ENCODE measurements around the gene EGF.
A peak's percentile ranks its signal among the peaks of the same experiment; 100 is the strongest.

EGF gene

DNA sequence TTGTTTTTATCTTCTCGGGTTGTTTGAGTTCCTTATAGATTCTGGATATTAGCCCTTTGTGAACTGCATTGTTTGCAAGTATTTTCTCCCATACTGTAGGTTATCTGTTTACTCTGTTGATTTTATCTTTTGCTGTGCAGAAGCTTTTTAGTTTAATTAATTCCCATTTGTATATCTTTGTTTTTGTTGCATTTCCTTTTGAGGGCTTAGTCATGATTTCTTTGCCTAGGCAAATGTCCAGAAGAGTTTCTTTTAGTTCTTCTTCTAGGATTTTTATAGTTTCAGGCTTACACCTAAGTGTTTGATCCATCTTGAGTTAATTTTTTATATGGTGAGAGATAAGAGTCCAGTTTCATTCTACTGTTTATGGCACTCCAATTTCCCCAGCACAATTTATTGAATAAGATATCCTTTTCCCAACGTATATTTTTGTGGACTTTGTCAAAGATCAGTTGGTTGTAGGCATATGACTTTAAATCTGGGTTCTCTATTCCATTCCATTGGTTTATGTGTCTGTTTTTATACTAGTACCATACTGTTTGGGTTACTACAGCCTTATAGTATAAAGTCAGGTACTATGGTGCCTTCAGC, 54.3 kb downstream of the EGF start:
- no peak for DNase-seq

DNA sequence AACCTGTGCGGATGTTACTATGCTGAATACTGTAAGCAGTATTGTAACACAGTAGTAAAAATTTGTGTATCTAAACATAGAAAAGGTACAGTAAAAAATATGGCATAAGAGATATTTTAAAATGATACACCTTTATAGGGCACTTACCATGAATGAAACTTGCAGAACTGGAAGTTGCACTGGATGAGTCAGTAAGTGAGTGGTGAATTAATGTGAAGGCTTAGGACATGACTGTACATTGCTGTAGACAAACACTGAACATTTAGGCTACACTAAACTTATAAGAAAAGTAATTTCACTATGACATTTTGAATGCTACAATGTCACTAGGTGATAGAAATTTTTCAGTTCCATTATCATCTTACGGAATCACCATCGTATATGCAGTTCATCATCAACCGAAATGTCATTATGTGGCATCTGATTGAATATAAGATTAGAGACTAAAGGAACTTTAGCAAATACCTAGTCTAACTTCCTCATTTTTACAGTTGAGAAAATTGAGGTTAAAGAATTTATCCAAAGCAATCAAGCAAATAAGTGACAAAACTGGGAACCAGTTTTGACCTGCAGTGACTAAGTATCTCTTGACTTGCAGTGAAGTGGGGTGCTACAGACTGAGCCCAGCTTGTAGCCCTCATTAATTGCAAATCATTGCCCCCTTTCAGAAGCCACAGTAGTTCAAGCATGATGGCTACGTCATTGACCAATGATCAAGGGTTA, 55.3 kb downstream of the EGF start:
- DNase-seq: no peak

DNA sequence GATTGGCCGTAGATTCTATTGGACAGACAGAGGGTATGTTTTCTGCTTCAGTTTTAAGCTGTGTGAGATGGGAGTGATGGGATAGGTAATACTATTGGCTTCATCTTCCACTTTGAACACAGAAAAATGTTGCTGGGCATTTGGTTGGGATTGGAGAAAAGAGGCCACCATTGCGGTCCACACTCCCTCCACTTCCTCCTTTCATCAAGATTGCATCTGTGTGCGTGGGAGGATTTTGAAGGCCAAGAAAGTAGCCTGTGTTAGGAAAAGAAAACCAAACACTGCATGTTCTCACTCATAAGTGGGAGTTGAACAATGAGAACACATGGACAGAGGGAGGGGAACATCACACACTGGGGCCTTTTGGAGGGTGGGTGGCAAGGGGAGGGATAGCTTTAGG, 56.4 kb downstream of the EGF start:
- peak; percentile 52 to 63 for DNase-seq

DNA sequence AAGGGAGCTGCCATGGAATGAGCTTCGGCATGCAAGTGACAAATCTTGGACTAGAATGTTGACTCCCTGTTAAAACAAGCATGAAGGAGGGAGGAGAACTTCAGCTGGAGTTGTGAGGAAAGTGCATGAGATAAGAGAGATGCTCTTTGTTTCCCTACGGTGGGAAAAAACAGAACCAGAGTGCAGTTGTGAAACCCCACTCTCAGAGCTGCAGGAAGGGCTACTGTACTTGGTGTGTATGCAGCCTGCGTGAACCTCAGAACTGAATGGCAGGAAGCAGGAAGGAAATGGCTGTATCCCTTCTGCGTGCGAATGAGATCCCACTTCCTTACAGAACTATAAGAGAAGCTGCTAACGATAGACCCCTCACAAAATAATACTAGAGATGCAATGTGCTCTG, 57.2 kb downstream of the EGF start:
- peak; percentile 37 to 45 for DNase-seq

DNA sequence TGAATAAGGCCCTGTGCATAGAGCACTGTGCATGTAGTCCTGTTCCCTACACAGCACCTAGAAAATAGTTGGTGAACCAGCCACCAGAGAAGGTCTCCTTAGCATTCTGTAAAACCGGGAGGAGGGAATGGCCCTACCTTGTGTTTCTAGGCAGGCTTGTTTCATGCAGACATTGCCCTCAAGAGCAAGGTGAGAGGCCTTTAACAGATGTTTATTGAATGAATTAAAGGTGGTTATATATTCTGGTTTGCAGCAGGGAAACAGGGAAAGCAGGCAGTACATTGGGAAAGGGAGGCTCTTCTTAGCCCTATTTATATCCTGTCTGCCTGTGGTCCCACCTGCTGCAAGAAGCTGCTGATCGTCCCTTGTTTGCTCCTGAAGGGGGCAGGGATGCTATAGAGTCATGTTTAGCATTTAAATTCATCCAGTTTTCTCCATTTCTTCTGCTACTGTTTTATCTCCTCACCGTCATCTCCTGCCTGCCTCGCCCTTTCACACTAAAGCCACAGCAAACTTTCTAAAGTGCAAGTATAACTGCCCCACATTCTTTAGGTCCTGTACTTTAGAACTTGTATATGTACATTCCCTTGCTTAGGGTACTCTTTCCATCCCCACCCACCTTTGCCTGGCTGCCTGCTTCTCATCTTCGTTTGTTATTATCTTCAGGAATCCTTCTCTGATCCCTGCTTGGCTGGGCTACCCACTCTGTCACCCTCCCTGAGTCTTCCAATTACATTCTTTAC, 60.3 kb downstream of the EGF start:
- DNase-seq: no peak

DNA sequence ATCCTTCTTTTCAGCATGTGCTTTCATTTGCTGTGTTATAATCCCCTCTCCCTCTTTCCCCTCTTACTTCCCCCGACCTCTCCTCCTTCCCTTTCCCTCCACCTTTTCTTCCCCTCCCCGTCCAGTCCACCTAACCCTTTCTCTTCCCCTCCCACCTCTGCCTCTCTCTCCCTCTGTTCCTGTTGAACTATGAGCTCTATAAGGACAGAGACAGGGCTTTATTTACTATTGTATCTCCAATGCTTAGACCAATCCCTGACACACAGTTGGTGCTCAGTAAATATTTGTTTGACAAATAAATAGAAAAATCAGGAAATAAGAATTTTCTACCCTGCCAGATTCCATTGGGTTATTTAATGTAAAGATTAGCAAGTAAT, 60.8 kb downstream of the EGF start:
- no peak for DNase-seq

DNA sequence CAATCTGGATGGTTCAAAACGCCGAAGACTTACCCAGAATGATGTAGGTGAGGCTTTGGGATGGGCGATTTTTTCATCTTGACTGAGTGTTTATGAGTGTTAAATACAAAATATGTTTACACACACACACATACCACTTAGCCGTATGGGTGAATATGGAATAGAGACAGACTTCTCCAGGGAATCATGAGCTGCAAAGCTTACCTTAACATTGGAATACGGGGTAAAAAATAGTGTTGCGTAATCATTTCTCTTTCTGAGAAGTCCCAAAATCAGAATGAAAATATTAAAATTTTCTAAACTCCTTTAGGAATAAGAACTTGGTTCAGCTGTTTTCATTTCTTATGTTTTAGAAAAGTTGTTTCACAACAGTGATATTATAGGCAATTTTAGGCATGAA, 63.5 kb downstream of the EGF start:
- DNase-seq: no peak

DNA sequence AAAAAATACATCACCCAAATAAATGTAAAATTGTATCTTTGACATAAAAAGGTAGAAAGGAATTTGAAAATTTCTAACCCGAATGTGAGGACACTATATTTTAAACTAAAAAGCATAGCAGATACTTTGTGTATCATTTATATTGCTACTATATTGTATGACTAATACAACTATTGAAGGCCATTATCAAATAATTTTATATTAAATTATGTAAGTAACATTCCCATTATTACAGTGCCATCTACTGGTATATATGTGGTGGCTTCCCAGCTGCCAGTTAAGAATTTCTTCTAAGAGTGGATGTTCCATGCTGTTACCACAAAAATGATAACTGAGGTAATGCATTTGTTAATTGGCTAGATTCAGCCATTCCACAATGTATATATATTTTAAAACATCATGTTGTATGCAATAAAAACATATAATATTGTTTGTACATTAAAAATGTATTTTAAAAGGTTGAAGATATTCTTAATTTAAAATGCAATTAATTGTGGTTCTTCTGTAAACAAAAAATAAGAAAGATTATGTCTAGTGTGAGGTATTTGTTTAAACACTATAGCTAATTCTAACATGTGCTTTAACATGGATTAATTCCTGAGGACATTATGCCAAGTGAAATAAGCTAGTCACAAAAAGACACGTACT, 65.3 kb downstream of the EGF start:
- peak; percentile 39 to 59 for DNase-seq

DNA sequence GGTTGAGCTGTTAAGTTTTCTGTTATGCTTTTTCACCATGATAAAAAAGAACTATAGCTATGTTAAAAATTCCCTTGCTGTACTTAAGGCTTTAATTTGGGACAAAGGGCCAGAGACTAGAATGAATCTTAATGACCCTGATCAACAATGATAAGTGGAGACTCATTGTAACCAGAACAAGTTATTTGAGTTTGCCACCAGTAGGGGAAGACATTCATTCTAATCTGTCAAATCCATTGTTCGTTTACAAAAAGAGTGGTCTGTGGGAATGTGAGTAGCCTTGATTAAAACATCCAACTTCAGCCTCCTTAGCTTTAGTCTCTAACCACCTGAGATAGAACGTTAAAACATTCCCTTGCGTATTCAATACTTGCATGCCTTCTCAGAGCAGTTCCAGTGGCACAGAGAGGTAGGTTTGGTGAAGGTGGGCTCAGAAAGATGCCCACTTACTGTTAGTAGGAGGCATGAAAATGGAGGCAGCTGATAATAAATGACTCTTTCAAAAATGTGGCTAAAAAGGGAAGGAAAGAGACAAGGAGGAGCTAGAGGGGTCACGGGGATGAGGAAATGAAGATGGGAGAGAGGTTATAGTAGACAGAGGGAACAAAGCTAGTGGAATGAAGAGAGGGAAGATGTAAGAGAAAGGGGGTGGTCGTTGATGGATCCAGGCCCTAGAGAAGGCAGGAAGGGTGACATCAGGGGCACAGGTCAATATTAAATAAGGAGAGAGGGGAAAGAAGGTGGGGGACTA, 66.2 kb downstream of the EGF start:
- peak in 1 of 2 donors; percentile 30 for DNase-seq

DNA sequence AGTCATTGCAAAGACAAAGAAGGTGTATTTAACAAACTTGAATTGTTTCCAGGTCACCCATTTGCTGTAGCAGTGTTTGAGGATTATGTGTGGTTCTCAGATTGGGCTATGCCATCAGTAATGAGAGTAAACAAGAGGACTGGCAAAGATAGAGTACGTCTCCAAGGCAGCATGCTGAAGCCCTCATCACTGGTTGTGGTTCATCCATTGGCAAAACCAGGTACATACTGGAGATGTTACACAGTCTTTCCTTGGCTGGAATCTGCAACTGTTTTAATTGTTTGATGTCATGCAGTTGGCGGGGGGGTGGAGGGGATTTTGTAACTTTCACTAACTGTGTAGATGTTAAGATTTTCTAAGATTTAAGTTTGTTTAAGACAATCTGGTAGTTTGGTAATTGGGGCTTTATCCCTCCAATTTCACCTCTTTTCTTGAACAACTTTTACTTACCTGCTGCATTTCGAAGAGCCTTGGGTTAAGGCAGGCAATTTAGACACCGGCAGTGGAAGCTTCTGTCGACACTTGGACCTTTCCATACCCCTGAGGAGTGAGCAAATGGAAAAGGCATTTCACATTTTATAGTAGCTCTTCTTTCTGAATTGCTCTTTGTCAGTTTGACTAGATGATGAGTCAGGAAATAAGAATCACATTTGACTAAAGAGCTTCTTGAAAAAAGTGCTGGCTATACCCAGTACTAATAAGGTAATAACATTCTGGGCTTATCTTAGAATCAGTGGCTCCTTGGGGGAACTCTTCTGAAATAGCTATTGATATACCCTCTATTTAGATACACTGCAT, 67.4 kb downstream of the EGF start:
- DNase-seq: no peak

DNA sequence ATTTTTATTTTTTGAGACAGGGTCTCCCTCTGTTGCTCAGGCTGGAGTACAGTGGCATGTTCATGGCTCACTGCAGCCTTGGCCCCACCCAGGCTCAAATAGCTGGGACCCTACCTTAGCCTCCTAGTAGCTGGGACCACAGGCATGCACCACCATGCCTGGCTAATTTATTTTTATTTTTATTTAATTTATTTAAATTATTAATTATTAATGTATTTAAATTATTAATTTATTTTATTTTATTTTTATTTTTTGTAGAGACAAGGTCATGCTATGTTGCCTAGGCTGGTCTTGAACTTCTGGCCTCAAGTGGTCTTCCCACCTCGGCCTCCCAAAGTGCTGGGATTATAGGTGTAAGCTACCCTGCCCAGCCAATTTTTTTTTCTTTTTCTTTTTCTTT, 69.3 kb downstream of the EGF start:
- DNase-seq: no peak

DNA sequence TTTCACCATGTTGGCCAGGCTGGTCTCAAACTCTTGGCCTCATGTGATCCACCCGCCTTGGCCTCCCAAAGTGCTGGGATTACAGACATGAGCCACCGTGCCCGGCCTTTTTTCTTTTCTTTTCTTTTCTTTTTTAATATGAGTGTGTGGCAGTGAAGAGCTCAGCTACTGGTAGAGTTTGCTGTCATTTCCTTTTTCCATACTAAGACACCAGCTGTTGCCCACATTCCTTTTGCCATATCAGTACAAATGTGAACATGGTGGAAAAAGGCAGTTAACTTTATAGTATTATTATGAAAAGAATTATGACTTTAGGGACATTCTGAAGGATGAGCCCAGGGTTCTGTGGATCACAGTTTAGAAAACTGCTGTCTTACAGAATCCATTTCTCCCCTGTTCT, 69.8 kb downstream of the EGF start:
- DNase-seq: no peak

DNA sequence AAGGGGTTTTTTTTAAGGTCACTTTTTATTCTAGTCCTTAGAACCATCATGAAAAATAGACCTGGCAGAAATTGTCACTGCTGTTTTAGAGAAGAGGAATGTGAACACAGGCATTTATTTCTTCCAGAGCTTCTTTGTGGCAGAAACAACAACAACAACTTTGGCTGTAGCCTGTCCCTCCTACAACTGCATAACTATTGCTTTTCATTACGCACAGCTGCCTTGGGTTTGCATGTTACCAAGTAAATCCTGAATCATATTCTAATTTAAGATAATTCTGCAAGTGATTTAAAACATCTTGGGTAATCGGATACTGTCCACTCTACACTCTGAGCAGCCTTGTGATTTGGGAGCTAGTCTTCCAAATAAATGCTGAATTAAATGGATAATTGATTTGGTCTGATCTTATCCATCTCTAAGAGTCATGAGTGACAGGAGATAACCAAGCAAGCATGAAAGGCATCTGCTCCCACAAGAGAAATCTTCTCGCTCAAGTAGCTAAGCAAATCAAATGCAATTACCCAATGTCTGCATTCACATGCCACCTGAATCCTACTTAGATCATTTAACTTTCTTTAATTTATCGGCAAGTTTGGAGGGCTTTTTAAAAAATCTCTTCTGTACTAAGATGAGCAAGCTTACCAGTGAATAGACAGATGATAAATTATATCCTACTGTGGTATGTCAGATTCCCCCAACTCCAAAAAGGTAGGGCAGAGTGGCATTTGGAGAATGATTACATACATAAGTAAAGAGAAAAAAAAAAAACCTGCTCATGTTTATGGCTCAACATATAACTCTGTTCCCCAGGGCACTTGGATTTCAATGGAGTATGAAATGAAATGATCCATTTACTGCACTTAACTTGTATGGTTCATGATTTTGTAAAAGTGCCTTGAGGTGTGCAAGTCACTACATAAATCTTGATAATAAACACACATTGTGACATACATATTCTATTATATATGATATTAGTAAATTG, 73.6 kb downstream of the EGF start:
- DNase-seq: no peak

DNA sequence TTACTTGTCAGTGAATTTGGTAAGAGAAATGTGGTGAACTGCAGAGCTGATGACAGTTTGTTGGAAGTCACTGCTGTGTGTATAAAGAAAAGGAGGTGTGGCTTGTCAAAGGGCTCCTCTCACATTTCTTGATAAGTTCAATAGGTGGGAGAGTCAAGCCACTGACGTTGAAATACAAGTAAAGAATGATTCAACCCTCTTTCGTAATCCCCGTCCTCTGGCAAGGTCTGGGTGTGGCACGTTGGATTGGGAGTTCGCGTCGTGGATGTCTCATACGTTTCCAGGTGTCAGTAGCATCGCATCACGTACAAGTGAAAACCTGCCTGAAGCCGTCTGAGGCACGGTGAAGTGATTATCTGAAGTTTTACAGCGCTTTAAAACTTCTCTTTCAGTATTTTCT, 76.4 kb downstream of the EGF start:
- DNase-seq: no peak

DNA sequence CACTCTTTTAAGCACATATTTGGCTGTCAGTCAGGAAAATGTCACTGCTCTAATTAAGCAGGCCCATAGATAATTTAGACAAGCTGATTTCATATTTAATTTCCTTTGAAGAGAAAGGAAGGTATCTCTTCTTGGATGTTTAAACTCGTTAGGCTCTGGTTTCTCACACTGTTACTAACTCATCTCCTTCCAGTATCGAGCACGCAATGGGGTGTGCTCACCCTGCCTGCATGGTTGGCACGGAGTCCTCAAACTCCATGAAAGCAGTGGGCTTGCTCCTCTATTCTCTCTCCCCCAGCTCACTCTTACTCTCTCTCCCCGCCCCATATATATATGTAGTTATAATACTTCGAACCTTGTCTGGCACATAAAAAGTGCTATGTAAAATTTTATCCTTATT, 76.9 kb downstream of the EGF start:
- DNase-seq: no peak

DNA sequence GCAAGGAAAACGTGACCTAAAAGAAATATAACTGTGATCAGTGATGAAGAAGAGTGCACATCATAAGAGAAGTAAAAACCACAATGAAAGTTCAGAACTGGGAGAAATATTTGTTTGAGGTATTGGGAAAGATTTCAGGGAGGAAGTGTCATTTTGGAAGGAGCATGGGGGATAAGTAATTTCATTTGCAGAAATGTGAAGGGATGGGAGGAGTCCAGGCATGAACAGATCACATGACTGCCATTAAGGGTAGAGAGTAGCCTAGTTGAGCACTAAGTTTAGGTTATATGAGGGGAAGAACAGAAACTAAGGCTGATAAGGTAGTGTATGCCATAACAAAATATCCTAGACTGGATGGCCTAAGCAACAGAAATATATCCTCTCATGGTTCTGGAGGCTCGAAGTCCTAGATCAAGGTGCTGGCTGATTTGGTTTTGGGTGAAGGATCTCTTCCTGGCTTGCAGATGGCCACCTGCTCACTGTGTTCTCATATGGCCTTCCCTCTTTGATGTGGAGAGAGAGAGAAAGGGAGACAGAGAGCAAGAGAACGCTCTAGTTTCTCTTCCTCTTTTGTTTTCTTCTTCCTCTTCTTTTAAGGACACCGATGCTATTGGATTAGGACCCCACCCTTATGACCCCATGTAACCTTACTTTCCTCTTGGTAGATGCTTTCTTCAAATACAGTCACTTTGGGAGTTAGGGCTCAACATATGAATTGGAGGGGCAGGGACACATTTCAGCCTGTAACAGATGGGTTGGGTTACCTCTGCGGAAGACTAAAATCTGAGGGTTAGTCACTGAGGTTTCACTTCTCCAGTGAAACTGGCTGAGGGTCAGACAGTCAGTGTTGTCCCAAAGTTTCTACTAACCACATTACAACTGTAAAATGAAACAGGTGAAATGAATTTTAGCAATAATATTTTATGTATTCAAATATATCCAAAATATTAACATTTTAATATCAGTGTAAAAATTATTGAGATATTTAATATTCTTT, 77.9 kb downstream of the EGF start:
- peak; percentile 33 to 66 for DNase-seq

DNA sequence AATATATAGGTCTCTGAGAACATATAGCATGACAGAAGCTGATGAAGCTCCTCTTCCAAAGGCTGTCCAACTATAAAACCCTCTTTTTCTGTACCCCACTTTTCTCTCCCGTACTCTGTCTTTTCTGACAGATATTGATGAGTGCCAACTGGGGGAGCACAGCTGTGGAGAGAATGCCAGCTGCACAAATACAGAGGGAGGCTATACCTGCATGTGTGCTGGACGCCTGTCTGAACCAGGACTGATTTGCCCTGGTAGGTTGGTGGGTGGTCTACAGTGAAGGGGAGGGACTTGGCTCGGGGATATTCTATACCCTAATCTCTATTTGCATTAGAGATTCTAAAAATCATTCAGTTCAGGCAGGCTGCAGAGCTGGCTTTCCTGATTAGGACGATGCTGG, 80.4 kb downstream of the EGF start:
- DNase-seq: no peak

DNA sequence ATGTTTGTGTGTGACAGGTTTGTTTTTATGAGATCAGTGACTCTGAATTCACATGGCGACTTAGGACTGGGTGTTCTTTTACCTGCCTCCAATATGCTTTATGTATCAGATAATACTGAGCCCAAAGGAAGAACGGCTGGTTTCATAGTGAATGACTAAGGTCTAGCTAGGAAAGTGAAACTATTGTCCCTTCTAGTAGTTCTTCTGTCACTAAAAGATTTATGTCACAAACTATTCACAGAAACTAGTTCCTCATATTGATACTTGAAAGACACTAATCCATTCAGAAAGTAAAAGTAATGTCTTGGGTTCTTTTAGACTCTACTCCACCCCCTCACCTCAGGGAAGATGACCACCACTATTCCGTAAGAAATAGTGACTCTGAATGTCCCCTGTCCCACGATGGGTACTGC, 81.7 kb downstream of the EGF start:
- DNase-seq: peak in 1 of 2 donors; percentile 16

DNA sequence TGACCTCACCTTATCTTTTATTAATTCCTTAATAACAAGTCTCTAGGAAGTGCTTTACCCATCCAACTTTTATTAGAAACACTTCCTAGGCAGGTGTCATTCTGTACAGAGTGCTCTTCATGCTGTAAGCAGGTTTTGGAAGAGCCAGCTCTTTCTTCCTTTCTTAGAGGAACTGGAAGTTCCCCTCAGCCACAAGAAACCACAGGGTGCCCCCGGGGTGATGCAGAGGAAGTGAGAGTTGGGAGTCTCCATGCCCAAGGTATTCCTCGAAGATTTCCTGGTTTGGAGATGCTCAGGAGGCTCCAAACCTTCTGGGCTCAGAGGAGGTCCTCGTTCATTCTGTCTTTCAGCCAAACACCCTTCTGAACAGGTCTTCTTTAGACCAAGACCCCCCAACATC, 83.8 kb downstream of the EGF start:
- DNase-seq: peak; percentile 58 to 64
